Tongue (tissue), 2 donors: ENCODE measurements around the gene ETFB. TPM values are rescaled to one million over a fixed set of nuclear protein-coding genes. Genes with fewer than 3 reads are reported as not detected.

Experiments
- DNase-seq: peaks from one replicate; pipeline ENCODE4 v3.0.0-alpha.2; 2015
- total RNA-seq: library from RNA; depleted of rRNA; stranded (reverse); fragments of >200 nt; gene quantifications from one replicate; pipeline ENCODE4 v1.2.3, GENCODE V29; 2014

Gene ETFB
- total RNA-seq, 1 donor from 2014 or later = 71.3 TPM

GRCh38 chr19:51295382-51296126, 70.6 kb downstream of the ETFB start:
- DNase-seq = no peak

Other genes with a start within 250 kb of the ETFB start
- gene SIGLEC9, start 241.5 kb downstream of the ETFB start, total RNA-seq = 0.21 TPM
- not detected for gene SIGLEC7, start 224.1 kb downstream of the ETFB start, total RNA-seq
- gene CD33, start 141.3 kb downstream of the ETFB start, total RNA-seq = 3.5 TPM
- gene SIGLECL1, start 115.3 kb downstream of the ETFB start, total RNA-seq = not detected
- gene IGLON5, start 54.7 kb downstream of the ETFB start, total RNA-seq = 0.10 TPM
- gene VSIG10L, start 24.2 kb downstream of the ETFB start, total RNA-seq = 2.5 TPM
- gene CLDND2, start 2.6 kb upstream of the ETFB start, total RNA-seq = not detected
- gene NKG7, start 6.3 kb upstream of the ETFB start, total RNA-seq = 2.3 TPM
- not detected for gene LIM2, start 21.6 kb upstream of the ETFB start, total RNA-seq
- not detected for gene C19orf84, start 24.2 kb upstream of the ETFB start, total RNA-seq
- 2.1 TPM for gene SIGLEC10, start 51.3 kb upstream of the ETFB start, total RNA-seq
- gene SIGLEC8, start 92.1 kb upstream of the ETFB start, total RNA-seq = not detected
- gene CEACAM18, start 112.2 kb upstream of the ETFB start, total RNA-seq = not detected
- gene SIGLEC12, start 135.4 kb upstream of the ETFB start, total RNA-seq = not detected
- gene SIGLEC6, start 165.3 kb upstream of the ETFB start, total RNA-seq = not detected
- 10.9 TPM for gene ZNF175, start 204.9 kb upstream of the ETFB start, total RNA-seq